HepG2 (cell line): ENCODE results near the gene FBXL7. TPM values are rescaled to one million over a fixed set of nuclear protein-coding genes. Genes with fewer than 3 reads are reported as not detected.

Experiments
- ATAC-seq: fragments of 200-7000 bp; cut with Tn5 transposase; 3 replicates; pipeline ENCODE4 v1.9.1; 2020; ENCODE audit warnings: mild to moderate bottlenecking, moderate library complexity
- BruUV-seq: library from RNA; stranded (reverse); fragments of 400-500 nt; replicated peaks from 2 replicates; lab custom pipeline; 2021; lab: Mats Ljungman, UMichigan
- CTCF ChIA-PET: fragments of 300-600 bp; formaldehyde crosslinking; extraction: SDS; loops from one replicate; lab custom pipeline; 2021; ENCODE audit warnings: low total read pairs, inconsistent platforms, low intra/inter-chr PET ratio; lab: Yijun Ruan, JAX
- POLR2A ChIA-PET: fragments of 350-600 bp; sonication (Branson Sonifier 250); formaldehyde crosslinking; loops from one replicate; lab custom pipeline; 2020; ENCODE audit warnings: antibody characterized with exemption, inconsistent platforms; lab: Yijun Ruan, JAX
- DNase-seq: peaks from one replicate; pipeline ENCODE4 v3.0.0-alpha.2; 2015; ENCODE audit warnings: low spot score
- FAIRE-seq: peaks from 3 replicates; lab custom pipeline; 2011; peaks lifted over from hg19 to GRCh38; lab: Jason Lieb, UNC
- H2AFZ ChIP-seq: one replicate; pipeline ENCODE4 v1.6.1; 2011; ENCODE audit warnings: low read length, inconsistent platforms
- H3K27ac ChIP-seq: fragments of 300-600 bp; 3 replicates; pipeline ENCODE4 v1.8.0; 2011; ENCODE audit warnings: mixed run types, mild to moderate bottlenecking, mixed read lengths, low read length, inconsistent platforms; ENCODE audit not compliant: insufficient read depth; ENCODE audit errors: extremely low read length
- H3K27me3 ChIP-seq, 2 experiments: fragments of 200-600 bp in 1 of 2; 2 replicates in 1 of 2; 3 replicates in 1 of 2; pipeline versions ENCODE4 v1.6.0 to v1.8.0; 2011; ENCODE audit warnings: low read length in 2 of 2, mild to moderate bottlenecking in 2 of 2, moderate library complexity in 2 of 2, inconsistent platforms in 1 of 2; ENCODE audit not compliant: insufficient read depth in 2 of 2, control insufficient read depth in 1 of 2
- H3K36me3 ChIP-seq, 2 experiments: fragments of 200-600 bp in 1 of 2; replicated peaks in 1 of 2; 2 replicates in 1 of 2; 3 replicates in 1 of 2; pipeline versions ENCODE4 v1.5.1 to v1.8.0; 2011; ENCODE audit warnings: low read length in 2 of 2, inconsistent platforms in 1 of 2; ENCODE audit not compliant: insufficient read depth in 2 of 2, control insufficient read depth in 1 of 2
- H3K4me1 ChIP-seq: 2 replicates; pipeline ENCODE4 v1.5.1; 2012; ENCODE audit warnings: low read length, inconsistent platforms; ENCODE audit not compliant: insufficient read depth
- H3K4me2 ChIP-seq: 2 replicates; pipeline ENCODE4 v1.6.0; 2011; ENCODE audit warnings: low read depth, low read length, inconsistent platforms
- H3K4me3 ChIP-seq, 3 experiments: fragments of 200-600 bp in 1 of 3; sonication (generic), shearing (Covaris generic) in 1 of 3; replicated peaks in 1 of 3; 2 replicates each; pipeline ENCODE4 v1.5.1; 2011 to 2016; ENCODE audit warnings: low read length in 3 of 3, inconsistent platforms in 2 of 3, low read depth in 2 of 3, mild to moderate bottlenecking in 2 of 3, control low read depth in 1 of 3, mixed read lengths in 1 of 3; ENCODE audit not compliant: insufficient read depth in 1 of 3
- H3K79me2 ChIP-seq: one replicate; pipeline ENCODE4 v1.6.1; 2011; ENCODE audit warnings: low read length, inconsistent platforms; ENCODE audit not compliant: insufficient read depth
- H3K9ac ChIP-seq: 2 replicates; pipeline ENCODE4 v1.6.0; 2011; ENCODE audit warnings: mild to moderate bottlenecking, low read depth, low read length, inconsistent platforms; ENCODE audit not compliant: insufficient read depth
- H3K9me3 ChIP-seq: 2 replicates; pipeline ENCODE4 v1.5.1; 2012; ENCODE audit warnings: mild to moderate bottlenecking, low read length
- H4K20me1 ChIP-seq: 2 replicates; pipeline ENCODE4 v1.6.0; 2011; ENCODE audit warnings: inconsistent platforms, mild to moderate bottlenecking, low read length, moderate library complexity; ENCODE audit not compliant: insufficient read depth
- HMG20B ChIP-seq: conservative IDR thresholded peaks from 2 replicates; pipeline ENCODE4 v1.6.1; 2016; ENCODE audit warnings: missing genetic modification reagents, missing compliant biosample characterization
- SMAD9 ChIP-seq: sonication (generic); formaldehyde crosslinking; IDR thresholded peaks from 2 replicates; pipeline ENCODE4 v1.5.1; 2020; ENCODE audit warnings: mild to moderate bottlenecking, missing genetic modification reagents
- TSC22D2 ChIP-seq: sonication (generic); formaldehyde crosslinking; IDR thresholded peaks from 2 replicates; pipeline ENCODE4 v1.5.1; 2020; ENCODE audit warnings: missing genetic modification reagents, mild to moderate bottlenecking, borderline replicate concordance
- ZBTB38 ChIP-seq: sonication (generic); formaldehyde crosslinking; IDR thresholded peaks from 2 replicates; pipeline ENCODE4 v1.5.1; 2020; ENCODE audit warnings: mild to moderate bottlenecking, missing genetic modification reagents
- ZNF451 ChIP-seq: sonication (generic); formaldehyde crosslinking; IDR thresholded peaks from 2 replicates; pipeline ENCODE4 v1.5.0; 2020; ENCODE audit warnings: mild to moderate bottlenecking, missing genetic modification reagents
- ZNF891 ChIP-seq: sonication (generic); formaldehyde crosslinking; IDR thresholded peaks from 2 replicates; pipeline ENCODE4 v1.5.0; 2020; ENCODE audit warnings: mild to moderate bottlenecking, missing genetic modification reagents
- WGBS: methylation state at CpG from one replicate; pipeline ENCODE4 v1.1.6; 2017; ENCODE audit warnings: low lambda C conversion rate; 5-methylcytosine and 5-hydroxymethylcytosine counted together
- in situ Hi-C: cut with HindIII; loops from 2 replicates; pipeline ENCODE4 v1.10.0; 2017; ENCODE audit warnings: low pct_unique_long_range_greater_than_20kb; ENCODE audit not compliant: extremely low pct_ligation_motif_present
- intact Hi-C: fragments of 100-400 bp; cut with micrococcal nuclease; formaldehyde crosslinking; loops from one replicate; pipeline ENCODE4 v1.10.0; 2022; ENCODE audit not compliant: unreplicated experiment
- polyA plus RNA-seq, 8 experiments: library from polyadenylated mRNA; depleted of rRNA in 3 of 8; stranded (reverse) in 7 of 8; unstranded in 1 of 8; fragments of >200 nt; fragmentation: Illumina TruSeq in 4 of 8; extraction: Trizol in 4 of 8; gene quantifications; 2 replicates each; pipeline versions ENCODE4 v1.2.1 to v1.2.3, GENCODE V29; 2011 to 2016; ENCODE audit warnings: low read depth in 4 of 8, missing spikeins in 1 of 8, mixed read lengths in 1 of 8; ENCODE audit not compliant: insufficient read depth in 1 of 8
- total RNA-seq, 5 experiments: library from RNA; depleted of rRNA; stranded (reverse); fragments of >200 nt; fragmentation: Illumina TruSeq; extraction: Trizol; gene quantifications; 2 replicates each; pipeline ENCODE4 v1.2.3, GENCODE V29; 2016; ENCODE audit warnings: low read depth in 1 of 5
- TF ChIP-seq, protein P1 (sequence below): sonication (generic); formaldehyde crosslinking; IDR thresholded peaks from 2 replicates; pipeline ENCODE4; 2020; ENCODE audit warnings: missing genetic modification reagents, mild to moderate bottlenecking, borderline replicate concordance
- TF ChIP-seq, protein P2 (sequence below): sonication (generic); formaldehyde crosslinking; IDR thresholded peaks from 2 replicates; pipeline ENCODE4 v1.4.0; 2020; ENCODE audit warnings: missing genetic modification reagents
- TF ChIP-seq, protein P3 (sequence below): sonication (generic); formaldehyde crosslinking; IDR thresholded peaks from 2 replicates; pipeline ENCODE4 v1.5.0; 2020; ENCODE audit warnings: mild to moderate bottlenecking, missing genetic modification reagents
- TF ChIP-seq, protein P4 (sequence below): IDR thresholded peaks from 2 replicates; pipeline ENCODE4 v1.6.1; 2016; ENCODE audit warnings: missing biosample characterization, missing genetic modification reagents, low read depth
- TF ChIP-seq, protein P5 (sequence below): sonication (generic); formaldehyde crosslinking; IDR thresholded peaks from 2 replicates; pipeline ENCODE4 v1.5.0; 2020; ENCODE audit warnings: mild to moderate bottlenecking, missing genetic modification reagents

Gene FBXL7
- total and polyA plus RNA-seq, 2 of the 13 experiments (the other 11 are each of a cell fraction or from before 2014, with no cell fraction given) = 0.07 TPM; not detected in 1

DNA sequence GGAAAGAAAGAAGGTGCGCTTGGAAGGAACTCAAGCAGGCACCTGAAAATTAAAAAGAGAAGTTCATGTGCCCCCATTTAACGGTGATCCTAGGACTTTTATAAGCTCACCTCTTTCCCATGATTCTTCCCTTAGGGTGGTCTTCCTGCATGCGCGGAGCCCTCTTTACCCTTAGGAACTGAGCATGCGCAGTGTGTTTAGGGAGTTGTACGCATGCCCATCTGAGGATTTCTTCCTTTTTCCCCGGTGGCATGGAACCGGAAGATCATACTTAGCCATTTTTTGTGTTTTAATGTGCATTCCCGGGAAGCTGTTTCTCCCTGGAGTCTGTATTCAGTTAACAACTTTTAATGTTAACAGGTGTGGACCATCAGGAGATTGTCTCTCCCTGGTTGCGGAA is 119.0 kb downstream of the FBXL7 start:
- H3K36me3 ChIP-seq = no peaks in the 10 kb centered on the region
- DNase-seq (no peak), FAIRE-seq (no peak), ATAC-seq (no peak)
- H3K79me2 ChIP-seq = no peaks in the 10 kb centered on the region
- no peaks in the 10 kb centered on the region for H3K4me1 ChIP-seq
- no peak overlapping the region for H2AFZ ChIP-seq
- intact Hi-C loops (no loop called here), in situ Hi-C loops (no loop called here)
- no TSS peak for BruUV-seq
- no peak overlapping the region for H3K4me3 ChIP-seq
- H3K4me2 ChIP-seq = no peak overlapping the region
- no peaks in the 10 kb centered on the region for H3K9me3 ChIP-seq
- ChIA-PET CTCF (no interaction called here), POLR2A (no interaction called here)
- WGBS = 72% methylated on average over 10 of the region's 10 CpGs
- H3K27ac ChIP-seq = no peak overlapping the region
- H4K20me1 ChIP-seq = no peaks in the 10 kb centered on the region
- no peak overlapping the region for H3K9ac ChIP-seq
- no peaks in the 10 kb centered on the region for H3K27me3 ChIP-seq
- TF ChIP-seq, protein P1, sequence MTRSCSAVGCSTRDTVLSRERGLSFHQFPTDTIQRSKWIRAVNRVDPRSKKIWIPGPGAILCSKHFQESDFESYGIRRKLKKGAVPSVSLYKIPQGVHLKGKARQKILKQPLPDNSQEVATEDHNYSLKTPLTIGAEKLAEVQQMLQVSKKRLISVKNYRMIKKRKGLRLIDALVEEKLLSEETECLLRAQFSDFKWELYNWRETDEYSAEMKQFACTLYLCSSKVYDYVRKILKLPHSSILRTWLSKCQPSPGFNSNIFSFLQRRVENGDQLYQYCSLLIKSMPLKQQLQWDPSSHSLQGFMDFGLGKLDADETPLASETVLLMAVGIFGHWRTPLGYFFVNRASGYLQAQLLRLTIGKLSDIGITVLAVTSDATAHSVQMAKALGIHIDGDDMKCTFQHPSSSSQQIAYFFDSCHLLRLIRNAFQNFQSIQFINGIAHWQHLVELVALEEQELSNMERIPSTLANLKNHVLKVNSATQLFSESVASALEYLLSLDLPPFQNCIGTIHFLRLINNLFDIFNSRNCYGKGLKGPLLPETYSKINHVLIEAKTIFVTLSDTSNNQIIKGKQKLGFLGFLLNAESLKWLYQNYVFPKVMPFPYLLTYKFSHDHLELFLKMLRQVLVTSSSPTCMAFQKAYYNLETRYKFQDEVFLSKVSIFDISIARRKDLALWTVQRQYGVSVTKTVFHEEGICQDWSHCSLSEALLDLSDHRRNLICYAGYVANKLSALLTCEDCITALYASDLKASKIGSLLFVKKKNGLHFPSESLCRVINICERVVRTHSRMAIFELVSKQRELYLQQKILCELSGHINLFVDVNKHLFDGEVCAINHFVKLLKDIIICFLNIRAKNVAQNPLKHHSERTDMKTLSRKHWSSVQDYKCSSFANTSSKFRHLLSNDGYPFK = no peak
- TF ChIP-seq ZBTB38 (CRISPR knock-in tag) (no peak), SMAD9 (CRISPR knock-in tag) (no peak), ZNF451 (CRISPR knock-in tag) (no peak), ZNF891 (no peak), TSC22D2 (CRISPR knock-in tag) (no peak), HMG20B (CRISPR knock-in tag) (no peak)
- TF ChIP-seq, protein P2, sequence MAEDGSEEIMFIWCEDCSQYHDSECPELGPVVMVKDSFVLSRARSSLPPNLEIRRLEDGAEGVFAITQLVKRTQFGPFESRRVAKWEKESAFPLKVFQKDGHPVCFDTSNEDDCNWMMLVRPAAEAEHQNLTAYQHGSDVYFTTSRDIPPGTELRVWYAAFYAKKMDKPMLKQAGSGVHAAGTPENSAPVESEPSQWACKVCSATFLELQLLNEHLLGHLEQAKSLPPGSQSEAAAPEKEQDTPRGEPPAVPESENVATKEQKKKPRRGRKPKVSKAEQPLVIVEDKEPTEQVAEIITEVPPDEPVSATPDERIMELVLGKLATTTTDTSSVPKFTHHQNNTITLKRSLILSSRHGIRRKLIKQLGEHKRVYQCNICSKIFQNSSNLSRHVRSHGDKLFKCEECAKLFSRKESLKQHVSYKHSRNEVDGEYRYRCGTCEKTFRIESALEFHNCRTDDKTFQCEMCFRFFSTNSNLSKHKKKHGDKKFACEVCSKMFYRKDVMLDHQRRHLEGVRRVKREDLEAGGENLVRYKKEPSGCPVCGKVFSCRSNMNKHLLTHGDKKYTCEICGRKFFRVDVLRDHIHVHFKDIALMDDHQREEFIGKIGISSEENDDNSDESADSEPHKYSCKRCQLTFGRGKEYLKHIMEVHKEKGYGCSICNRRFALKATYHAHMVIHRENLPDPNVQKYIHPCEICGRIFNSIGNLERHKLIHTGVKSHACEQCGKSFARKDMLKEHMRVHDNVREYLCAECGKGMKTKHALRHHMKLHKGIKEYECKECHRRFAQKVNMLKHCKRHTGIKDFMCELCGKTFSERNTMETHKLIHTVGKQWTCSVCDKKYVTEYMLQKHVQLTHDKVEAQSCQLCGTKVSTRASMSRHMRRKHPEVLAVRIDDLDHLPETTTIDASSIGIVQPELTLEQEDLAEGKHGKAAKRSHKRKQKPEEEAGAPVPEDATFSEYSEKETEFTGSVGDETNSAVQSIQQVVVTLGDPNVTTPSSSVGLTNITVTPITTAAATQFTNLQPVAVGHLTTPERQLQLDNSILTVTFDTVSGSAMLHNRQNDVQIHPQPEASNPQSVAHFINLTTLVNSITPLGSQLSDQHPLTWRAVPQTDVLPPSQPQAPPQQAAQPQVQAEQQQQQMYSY (CRISPR knock-in tag) = no peak
- TF ChIP-seq, protein P3, sequence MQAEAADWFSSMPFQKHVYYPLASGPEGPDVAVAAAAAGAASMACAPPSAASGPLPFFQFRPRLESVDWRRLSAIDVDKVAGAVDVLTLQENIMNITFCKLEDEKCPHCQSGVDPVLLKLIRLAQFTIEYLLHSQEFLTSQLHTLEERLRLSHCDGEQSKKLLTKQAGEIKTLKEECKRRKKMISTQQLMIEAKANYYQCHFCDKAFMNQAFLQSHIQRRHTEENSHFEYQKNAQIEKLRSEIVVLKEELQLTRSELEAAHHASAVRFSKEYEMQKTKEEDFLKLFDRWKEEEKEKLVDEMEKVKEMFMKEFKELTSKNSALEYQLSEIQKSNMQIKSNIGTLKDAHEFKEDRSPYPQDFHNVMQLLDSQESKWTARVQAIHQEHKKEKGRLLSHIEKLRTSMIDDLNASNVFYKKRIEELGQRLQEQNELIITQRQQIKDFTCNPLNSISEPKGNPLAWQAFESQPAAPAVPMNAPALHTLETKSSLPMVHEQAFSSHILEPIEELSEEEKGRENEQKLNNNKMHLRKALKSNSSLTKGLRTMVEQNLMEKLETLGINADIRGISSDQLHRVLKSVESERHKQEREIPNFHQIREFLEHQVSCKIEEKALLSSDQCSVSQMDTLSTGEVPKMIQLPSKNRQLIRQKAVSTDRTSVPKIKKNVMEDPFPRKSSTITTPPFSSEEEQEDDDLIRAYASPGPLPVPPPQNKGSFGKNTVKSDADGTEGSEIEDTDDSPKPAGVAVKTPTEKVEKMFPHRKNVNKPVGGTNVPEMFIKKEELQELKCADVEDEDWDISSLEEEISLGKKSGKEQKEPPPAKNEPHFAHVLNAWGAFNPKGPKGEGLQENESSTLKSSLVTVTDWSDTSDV = no peak
- TF ChIP-seq, protein P4, sequence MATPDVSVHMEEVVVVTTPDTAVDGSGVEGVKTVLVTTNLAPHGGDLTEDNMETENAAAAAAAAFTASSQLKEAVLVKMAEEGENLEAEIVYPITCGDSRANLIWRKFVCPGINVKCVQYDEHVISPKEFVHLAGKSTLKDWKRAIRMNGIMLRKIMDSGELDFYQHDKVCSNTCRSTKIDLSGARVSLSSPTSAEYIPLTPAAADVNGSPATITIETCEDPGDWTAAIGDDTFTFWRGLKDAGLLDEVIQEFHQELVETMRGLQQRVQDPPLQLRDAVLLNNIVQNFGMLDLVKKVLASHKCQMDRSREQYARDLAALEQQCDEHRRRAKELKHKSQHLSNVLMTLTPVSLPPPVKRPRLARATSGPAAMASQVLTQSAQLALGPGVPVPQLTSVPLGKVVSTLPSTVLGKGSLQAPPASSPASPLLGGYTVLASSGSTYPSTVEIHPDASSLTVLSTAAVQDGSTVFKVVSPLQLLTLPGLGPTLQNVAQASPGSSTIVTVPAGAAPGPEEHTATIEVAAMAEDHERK (CRISPR knock-in tag) = no peak
- TF ChIP-seq, protein P5, sequence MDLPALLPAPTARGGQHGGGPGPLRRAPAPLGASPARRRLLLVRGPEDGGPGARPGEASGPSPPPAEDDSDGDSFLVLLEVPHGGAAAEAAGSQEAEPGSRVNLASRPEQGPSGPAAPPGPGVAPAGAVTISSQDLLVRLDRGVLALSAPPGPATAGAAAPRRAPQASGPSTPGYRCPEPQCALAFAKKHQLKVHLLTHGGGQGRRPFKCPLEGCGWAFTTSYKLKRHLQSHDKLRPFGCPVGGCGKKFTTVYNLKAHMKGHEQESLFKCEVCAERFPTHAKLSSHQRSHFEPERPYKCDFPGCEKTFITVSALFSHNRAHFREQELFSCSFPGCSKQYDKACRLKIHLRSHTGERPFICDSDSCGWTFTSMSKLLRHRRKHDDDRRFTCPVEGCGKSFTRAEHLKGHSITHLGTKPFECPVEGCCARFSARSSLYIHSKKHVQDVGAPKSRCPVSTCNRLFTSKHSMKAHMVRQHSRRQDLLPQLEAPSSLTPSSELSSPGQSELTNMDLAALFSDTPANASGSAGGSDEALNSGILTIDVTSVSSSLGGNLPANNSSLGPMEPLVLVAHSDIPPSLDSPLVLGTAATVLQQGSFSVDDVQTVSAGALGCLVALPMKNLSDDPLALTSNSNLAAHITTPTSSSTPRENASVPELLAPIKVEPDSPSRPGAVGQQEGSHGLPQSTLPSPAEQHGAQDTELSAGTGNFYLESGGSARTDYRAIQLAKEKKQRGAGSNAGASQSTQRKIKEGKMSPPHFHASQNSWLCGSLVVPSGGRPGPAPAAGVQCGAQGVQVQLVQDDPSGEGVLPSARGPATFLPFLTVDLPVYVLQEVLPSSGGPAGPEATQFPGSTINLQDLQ = no peak
